Mucosa of descending colon (tissue), 3 donors: ENCODE data around the gene ADGRF5. TPM values are rescaled to one million over a fixed set of nuclear protein-coding genes. Genes with fewer than 3 reads are reported as not detected.
A peak's percentile ranks its signal among the peaks of the same experiment; 100 is the strongest.

Source experiments
- ATAC-seq: fragments of 200-7000 bp; cut with Tn5 transposase; one replicate; pipeline ENCODE4 v1.9.1; 2020; ENCODE audit warnings: mild to moderate bottlenecking, moderate library complexity
- DNase-seq, 3 donors: peaks; one replicate each; pipeline ENCODE4 v3.0.0-alpha.2; 2020
- H3K36me3 ChIP-seq: fragments of 200-600 bp; one replicate; pipeline ENCODE4 v1.8.0; 2021; ENCODE audit warnings: low read depth, mild to moderate bottlenecking
- H3K4me1 ChIP-seq: fragments of 200-600 bp; one replicate; pipeline ENCODE4 v1.8.0; 2021; ENCODE audit warnings: low read depth, mild to moderate bottlenecking
- H3K4me3 ChIP-seq: fragments of 200-600 bp; one replicate; pipeline ENCODE4 v1.8.0; 2021; ENCODE audit warnings: mild to moderate bottlenecking
- H3K9me3 ChIP-seq: fragments of 200-600 bp; one replicate; pipeline ENCODE4 v1.8.0; 2021; ENCODE audit warnings: mild to moderate bottlenecking
- CTCF ChIP-seq: fragments of 200-600 bp; IDR thresholded peaks from one replicate; pipeline ENCODE4 v1.8.0; 2022; ENCODE audit warnings: antibody characterized with exemption, mild to moderate bottlenecking
- intact Hi-C, 2 donors: fragments of 100-400 bp; cut with DNase I in 1 of 2; cut with micrococcal nuclease in 1 of 2; formaldehyde crosslinking; loops; one replicate each; pipeline versions ENCODE4 v1.11.0 to v1.11.1; 2022; cut with DNase I, micrococcal nuclease
- total RNA-seq, 3 donors: library from RNA; stranded (reverse); fragmentation: NEBNext Ultra II Directional in 2 of 3; extraction: Animal tissue kit (Norgen Biotek cat#: 25700) in 2 of 3; gene quantifications; one replicate each; pipeline versions ENCODE4 v1.2.1 to v1.2.4, GENCODE V29; 2021 to 2023
- donor health status: DM: no; HTN: no; CAD: no; lungs with moderate emphysema.
- donor health status: DM: no; HTN: no; CAD: no.
- donor health status: DM: no; HTN: yes; CAD: no.

ADGRF5 gene
- total RNA-seq, 3 donors from 2014 or later = 1.9 to 9.7 (median 3.9) TPM

- no peaks in the 10 kb centered on the region for H3K36me3 ChIP-seq
- TF ChIP-seq CTCF = no peak
- no peaks in the 10 kb centered on the region for H3K9me3 ChIP-seq
- ATAC-seq (no peak), DNase-seq (no peak)
- intact Hi-C loops = no loop called here
- H3K4me1 ChIP-seq = no peaks in the 10 kb centered on the region
- H3K4me3 ChIP-seq = no peak overlapping the region
Observed at GRCh38 chr6:46888578-46888977, 33.2 kb downstream of the ADGRF5 start.

- ATAC-seq = no peak
- Histone ChIP-seq H3K9me3 (no peaks in the 10 kb centered on the region), H3K4me1 (no peaks in the 10 kb centered on the region), H3K36me3 (no peaks in the 10 kb centered on the region), H3K4me3 (no peak overlapping the region)
- TF ChIP-seq CTCF = no peak
- intact Hi-C loops = no loop called here
- no peak for DNase-seq
Observed at GRCh38 chr6:46888031-46888430, 33.7 kb downstream of the ADGRF5 start.

GRCh38 chr6:46882645-46883044 lies 39.1 kb downstream of the ADGRF5 start:
- intact Hi-C loops = no loop called here
- no peaks in the 10 kb centered on the region for H3K9me3 ChIP-seq
- H3K4me3 ChIP-seq = no peak overlapping the region
- ATAC-seq = no peak
- no peak for DNase-seq
- TF ChIP-seq CTCF = no peak
- no peaks in the 10 kb centered on the region for H3K4me1 ChIP-seq
- no peaks in the 10 kb centered on the region for H3K36me3 ChIP-seq

GRCh38 chr6:46879003-46879402 lies 42.7 kb downstream of the ADGRF5 start:
- no peaks in the 10 kb centered on the region for H3K9me3 ChIP-seq
- intact Hi-C loops = no loop called here
- DNase-seq (no peak), ATAC-seq (no peak)
- H3K36me3 ChIP-seq = no peaks in the 10 kb centered on the region
- H3K4me1 ChIP-seq = no peaks in the 10 kb centered on the region
- no peak overlapping the region for H3K4me3 ChIP-seq
- TF ChIP-seq CTCF = no peak

DNA sequence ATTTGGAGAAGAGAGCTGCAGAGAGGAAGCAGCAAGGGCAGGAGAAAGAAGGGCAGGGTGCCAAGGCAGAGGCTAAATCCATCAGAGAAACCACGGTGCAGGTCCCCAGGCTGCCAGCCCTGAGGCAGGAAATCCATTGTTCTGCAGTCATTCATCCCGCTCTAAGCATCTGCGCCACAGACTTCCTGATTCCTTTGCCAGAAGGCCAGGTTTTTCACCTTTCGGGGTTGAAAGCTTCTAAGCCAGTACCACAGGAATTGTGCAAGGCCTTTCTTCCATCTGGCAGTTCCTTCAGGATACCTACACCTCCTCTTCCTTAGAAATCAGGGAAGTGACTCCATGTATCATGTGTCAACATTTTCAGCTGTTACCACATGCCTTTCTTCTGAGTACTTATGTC lies 45.6 kb downstream of the ADGRF5 start:
- H3K36me3 ChIP-seq = no peaks in the 10 kb centered on the region
- no peak for TF ChIP-seq CTCF
- no peaks in the 10 kb centered on the region for H3K4me1 ChIP-seq
- H3K9me3 ChIP-seq = no peaks in the 10 kb centered on the region
- ATAC-seq (peak; percentile 61), DNase-seq (peak in 1 of 3 donors; percentile 8)
- H3K4me3 ChIP-seq = no peak overlapping the region
- intact Hi-C loops = no loop called here

DNA sequence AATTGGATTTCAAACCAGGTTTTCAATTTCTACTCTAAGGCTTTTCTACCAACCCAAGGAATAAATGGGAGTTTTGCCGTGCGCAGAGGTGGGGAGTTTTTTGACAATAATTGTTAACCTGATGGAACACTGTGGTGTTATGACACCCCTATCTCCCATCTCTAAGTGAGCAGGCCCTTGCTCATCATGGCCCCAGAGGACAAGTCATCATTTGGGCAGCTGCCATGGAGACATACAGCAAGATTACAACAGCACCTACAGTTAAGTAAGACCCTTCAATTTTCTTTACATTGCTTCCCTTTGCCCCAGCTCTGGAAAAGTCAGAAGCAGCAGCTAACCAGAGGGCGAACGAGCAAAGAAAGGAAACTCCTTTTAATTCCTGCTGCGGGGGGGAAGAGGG lies 54.3 kb downstream of the ADGRF5 start:
- intact Hi-C loops = no loop called here
- no peak for ATAC-seq
- no peak for TF ChIP-seq CTCF
- no peaks in the 10 kb centered on the region for H3K9me3 ChIP-seq
- DNase-seq = no peak
- no peak overlapping the region for H3K4me3 ChIP-seq
- H3K4me1 ChIP-seq = no peaks in the 10 kb centered on the region
- H3K36me3 ChIP-seq = no peaks in the 10 kb centered on the region
